ENCODE data around the gene CYBC1. TPM values are rescaled to one million over a fixed set of nuclear protein-coding genes. Genes with fewer than 3 reads are reported as not detected.

Gene CYBC1
- total and polyA plus RNA-seq, 9 of the 15 experiments (the other 6 are each of a cell fraction or from before 2014, with no cell fraction given): 1.3 to 71.8 (median 49.9) TPM

- TF ChIP-seq E4F1 (CRISPR knock-in tag; IDR thresholded peaks at IDR 0.05; ENCODE audit: borderline replicate concordance) (no peak), ZNF239 (CRISPR knock-in tag; IDR thresholded peaks at IDR 0.05) (no peak), CHD1 (IDR thresholded peaks at IDR 0.05; ENCODE audit: low read length) (no peak), FOXO4 (CRISPR knock-in tag; IDR thresholded peaks at IDR 0.05) (no peak), CHD2 (IDR thresholded peaks at IDR 0.05; ENCODE audit: low read depth, low read length) (peak; percentile 85), SRSF7 (optimal IDR thresholded peaks at IDR 0.05; ENCODE audit: low read depth, low read length) (no peak), NKRF (IDR thresholded peaks at IDR 0.05; ENCODE audit: borderline replicate concordance) (no peak; the same call in 1 of the 2 replicates), ATF3 (IDR thresholded peaks at IDR 0.05) (no peak), ATF3 (CRISPR knock-in tag; conservative IDR thresholded peaks at IDR 0.05) (peak; percentile 21; the same call in 1 of the 2 replicates), PHB2 (IDR thresholded peaks at IDR 0.05; ENCODE audit: low read depth) (no peak), ZBTB11 (CRISPR knock-in tag; IDR thresholded peaks at IDR 0.05) (peak in 1 of 3 experiments; percentile 88; a peak in 2 of 6 replicates), KLF16 (IDR thresholded peaks at IDR 0.05) (no peak), ZNF76 (CRISPR knock-in tag; IDR thresholded peaks at IDR 0.05; ENCODE audit: borderline replicate concordance) (peak; percentile 58; the same call in 1 of the 2 replicates), ZNF316 (IDR thresholded peaks at IDR 0.05) (no peak)
These were observed 7.8 kb upstream of the CYBC1 start, which contains the start of gene NARF (continued) for GRCh38 chr17:82458179-82458884.

Measured in K562 (cell line).